H54 (cell line): Measurements from ENCODE around the gene AIRE.
"Not testable (repeated sequence)": the region's sequence is repeated elsewhere in the genome, so short reads cannot be mapped to it uniquely, and the experiment has no call there.

Source experiments
- DNase-seq: peaks from one replicate; pipeline ENCODE4 v3.0.0; 2011; ENCODE audit warnings: low spot score, mixed read lengths; ENCODE audit not compliant: insufficient read length
- FAIRE-seq: peaks from 3 replicates; lab custom pipeline; 2011; peaks lifted over from hg19 to GRCh38; lab: Jason Lieb, UNC
- POLR2A ChIP-seq: IDR thresholded peaks from 2 replicates; pipeline ENCODE4 v1.6.1; 2011; ENCODE audit warnings: low read depth, mild to moderate bottlenecking, low read length

AIRE gene

GRCh38 chr21:44300262-44300959 is 14.7 kb downstream of the AIRE start:
- peak; percentile 97 for DNase-seq
- no peak for FAIRE-seq

GRCh38 chr21:44301141-44301540 is 15.5 kb downstream of the AIRE start:
- no peak for TF ChIP-seq POLR2A
- DNase-seq (no peak), FAIRE-seq (no peak)

More at GRCh38 chr21:44300262-44300959, 14.7 kb downstream of the AIRE start:
- no peak for TF ChIP-seq POLR2A

GRCh38 chr21:44301961-44302406 is 16.3 kb downstream of the AIRE start:
- DNase-seq: no peak
- no peak for FAIRE-seq
- TF ChIP-seq POLR2A: 0 out of 2 replicates have a peak, but pooled peaks have one; percentile 17

- DNase-seq, FAIRE-seq: not testable (repeated sequence)
These were observed 17.1 kb downstream of the AIRE start for GRCh38 chr21:44302573-44303401.

- DNase-seq (no peak), FAIRE-seq (no peak)
- TF ChIP-seq POLR2A: no peak
These were observed 17.9 kb downstream of the AIRE start for GRCh38 chr21:44303490-44303981.

GRCh38 chr21:44304011-44304616 is 18.4 kb downstream of the AIRE start:
- DNase-seq (no peak), FAIRE-seq (no peak)
- no peak for TF ChIP-seq POLR2A

GRCh38 chr21:44304877-44305293 is 19.2 kb downstream of the AIRE start:
- no peak for TF ChIP-seq POLR2A
- peak; percentile 78 for DNase-seq
- FAIRE-seq: no peak

- FAIRE-seq (no peak), DNase-seq (no peak)
- TF ChIP-seq POLR2A: no peak
These were observed 20.0 kb downstream of the AIRE start for GRCh38 chr21:44305691-44306090.

- no peak for FAIRE-seq
- DNase-seq: no peak
- no peak for TF ChIP-seq POLR2A
These were observed 21.4 kb downstream of the AIRE start for GRCh38 chr21:44306936-44307704.

- no peak for DNase-seq
- FAIRE-seq: no peak
- no peak for TF ChIP-seq POLR2A
These were observed 25.2 kb downstream of the AIRE start for GRCh38 chr21:44310628-44311507.

- DNase-seq (no peak), FAIRE-seq (no peak)
- TF ChIP-seq POLR2A: no peak
These were observed 26.4 kb downstream of the AIRE start for GRCh38 chr21:44312089-44312488.

GRCh38 chr21:44312716-44313115 is 27.0 kb downstream of the AIRE start:
- no peak for TF ChIP-seq POLR2A
- FAIRE-seq: no peak
- DNase-seq: no peak
